ENCODE measurements around the gene CNTN3.

The CNTN3 gene

DNA sequence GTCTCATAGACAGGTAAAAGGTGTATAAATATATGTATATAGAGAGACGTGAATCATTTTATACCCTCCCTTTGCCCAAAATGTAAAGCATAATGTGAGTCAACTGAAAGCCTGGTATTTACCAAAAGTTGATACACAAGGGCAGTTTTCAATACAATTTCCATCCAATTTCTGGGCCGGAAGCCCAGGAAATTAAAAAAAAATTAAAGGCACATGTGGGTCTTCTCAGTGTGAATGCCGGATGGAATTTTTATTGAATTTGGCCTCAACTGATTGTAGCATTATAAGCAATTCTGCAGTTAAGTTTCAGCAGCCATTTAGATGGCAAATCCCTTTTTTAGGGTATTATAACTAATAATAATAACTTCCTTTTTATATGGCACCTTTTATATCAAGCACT is 3.3 kb upstream of the CNTN3 start (continued):
- TF ChIP-seq ZNF488 (tag by site-specific recombination; IDR thresholded peaks at IDR 0.05) = no peak

GRCh38 chr3:74613521-74614106 is 845 bp downstream of the CNTN3 start:
- ChIA-PET CTCF (no interaction called here), POLR2A (no interaction called here)
- TF ChIP-seq ZNF837 (tag by site-specific recombination; IDR thresholded peaks at IDR 0.05) (no peak), ZNF146 (tag by site-specific recombination; IDR thresholded peaks at IDR 0.05) (no peak), ZFHX2 (tag by site-specific recombination; conservative IDR thresholded peaks at IDR 0.05) (no peak), HIC1 (tag by site-specific recombination; IDR thresholded peaks at IDR 0.05) (no peak), ZSCAN4 (tag by site-specific recombination; IDR thresholded peaks at IDR 0.05) (no peak), ZNF211 (tag by site-specific recombination; IDR thresholded peaks at IDR 0.05; ENCODE audit: low read depth) (no peak), KLF8 (tag by site-specific recombination; IDR thresholded peaks at IDR 0.05) (no peak), YY2 (tag by site-specific recombination; IDR thresholded peaks at IDR 0.05) (no peak), HOXD13 (CRISPR knock-in tag; IDR thresholded peaks at IDR 0.05; ENCODE audit: borderline replicate concordance) (no peak), CTCF (tag by site-specific recombination; IDR thresholded peaks at IDR 0.05) (no peak), KLF10 (tag by site-specific recombination; IDR thresholded peaks at IDR 0.05) (no peak)
- TF ChIP-seq, protein P1, sequence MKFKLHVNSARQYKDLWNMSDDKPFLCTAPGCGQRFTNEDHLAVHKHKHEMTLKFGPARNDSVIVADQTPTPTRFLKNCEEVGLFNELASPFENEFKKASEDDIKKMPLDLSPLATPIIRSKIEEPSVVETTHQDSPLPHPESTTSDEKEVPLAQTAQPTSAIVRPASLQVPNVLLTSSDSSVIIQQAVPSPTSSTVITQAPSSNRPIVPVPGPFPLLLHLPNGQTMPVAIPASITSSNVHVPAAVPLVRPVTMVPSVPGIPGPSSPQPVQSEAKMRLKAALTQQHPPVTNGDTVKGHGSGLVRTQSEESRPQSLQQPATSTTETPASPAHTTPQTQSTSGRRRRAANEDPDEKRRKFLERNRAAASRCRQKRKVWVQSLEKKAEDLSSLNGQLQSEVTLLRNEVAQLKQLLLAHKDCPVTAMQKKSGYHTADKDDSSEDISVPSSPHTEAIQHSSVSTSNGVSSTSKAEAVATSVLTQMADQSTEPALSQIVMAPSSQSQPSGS (tag by site-specific recombination; IDR thresholded peaks at IDR 0.05; ENCODE audit: low read depth) = no peak
- TF ChIP-seq, protein P2, sequence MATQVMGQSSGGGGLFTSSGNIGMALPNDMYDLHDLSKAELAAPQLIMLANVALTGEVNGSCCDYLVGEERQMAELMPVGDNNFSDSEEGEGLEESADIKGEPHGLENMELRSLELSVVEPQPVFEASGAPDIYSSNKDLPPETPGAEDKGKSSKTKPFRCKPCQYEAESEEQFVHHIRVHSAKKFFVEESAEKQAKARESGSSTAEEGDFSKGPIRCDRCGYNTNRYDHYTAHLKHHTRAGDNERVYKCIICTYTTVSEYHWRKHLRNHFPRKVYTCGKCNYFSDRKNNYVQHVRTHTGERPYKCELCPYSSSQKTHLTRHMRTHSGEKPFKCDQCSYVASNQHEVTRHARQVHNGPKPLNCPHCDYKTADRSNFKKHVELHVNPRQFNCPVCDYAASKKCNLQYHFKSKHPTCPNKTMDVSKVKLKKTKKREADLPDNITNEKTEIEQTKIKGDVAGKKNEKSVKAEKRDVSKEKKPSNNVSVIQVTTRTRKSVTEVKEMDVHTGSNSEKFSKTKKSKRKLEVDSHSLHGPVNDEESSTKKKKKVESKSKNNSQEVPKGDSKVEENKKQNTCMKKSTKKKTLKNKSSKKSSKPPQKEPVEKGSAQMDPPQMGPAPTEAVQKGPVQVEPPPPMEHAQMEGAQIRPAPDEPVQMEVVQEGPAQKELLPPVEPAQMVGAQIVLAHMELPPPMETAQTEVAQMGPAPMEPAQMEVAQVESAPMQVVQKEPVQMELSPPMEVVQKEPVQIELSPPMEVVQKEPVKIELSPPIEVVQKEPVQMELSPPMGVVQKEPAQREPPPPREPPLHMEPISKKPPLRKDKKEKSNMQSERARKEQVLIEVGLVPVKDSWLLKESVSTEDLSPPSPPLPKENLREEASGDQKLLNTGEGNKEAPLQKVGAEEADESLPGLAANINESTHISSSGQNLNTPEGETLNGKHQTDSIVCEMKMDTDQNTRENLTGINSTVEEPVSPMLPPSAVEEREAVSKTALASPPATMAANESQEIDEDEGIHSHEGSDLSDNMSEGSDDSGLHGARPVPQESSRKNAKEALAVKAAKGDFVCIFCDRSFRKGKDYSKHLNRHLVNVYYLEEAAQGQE (tag by site-specific recombination; IDR thresholded peaks at IDR 0.05) = no peak
- TF ChIP-seq, protein P3, sequence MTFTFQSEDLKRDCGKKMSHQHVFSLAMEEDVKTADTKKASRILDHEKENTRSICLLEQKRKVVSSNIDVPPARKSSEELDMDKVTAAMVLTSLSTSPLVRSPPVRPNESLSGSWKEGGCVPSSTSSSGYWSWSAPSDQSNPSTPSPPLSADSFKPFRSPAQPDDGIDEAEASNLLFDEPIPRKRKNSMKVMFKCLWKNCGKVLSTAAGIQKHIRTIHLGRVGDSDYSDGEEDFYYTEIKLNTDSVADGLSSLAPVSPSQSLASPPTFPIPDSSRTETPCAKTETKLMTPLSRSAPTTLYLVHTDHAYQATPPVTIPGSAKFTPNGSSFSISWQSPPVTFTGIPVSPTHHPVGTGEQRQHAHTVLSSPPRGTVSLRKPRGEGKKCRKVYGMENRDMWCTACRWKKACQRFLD (tag by site-specific recombination; IDR thresholded peaks at IDR 0.05) = no peak
- TF ChIP-seq, protein P4, sequence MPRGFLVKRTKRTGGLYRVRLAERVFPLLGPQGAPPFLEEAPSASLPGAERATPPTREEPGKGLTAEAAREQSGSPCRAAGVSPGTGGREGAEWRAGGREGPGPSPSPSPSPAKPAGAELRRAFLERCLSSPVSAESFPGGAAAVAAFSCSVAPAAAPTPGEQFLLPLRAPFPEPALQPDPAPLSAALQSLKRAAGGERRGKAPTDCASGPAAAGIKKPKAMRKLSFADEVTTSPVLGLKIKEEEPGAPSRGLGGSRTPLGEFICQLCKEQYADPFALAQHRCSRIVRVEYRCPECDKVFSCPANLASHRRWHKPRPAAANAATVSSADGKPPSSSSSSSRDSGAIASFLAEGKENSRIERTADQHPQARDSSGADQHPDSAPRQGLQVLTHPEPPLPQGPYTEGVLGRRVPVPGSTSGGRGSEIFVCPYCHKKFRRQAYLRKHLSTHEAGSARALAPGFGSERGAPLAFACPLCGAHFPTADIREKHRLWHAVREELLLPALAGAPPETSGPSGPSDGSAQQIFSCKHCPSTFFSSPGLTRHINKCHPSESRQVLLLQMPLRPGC (tag by site-specific recombination; IDR thresholded peaks at IDR 0.05) = no peak
- peak overlapping the region; percentile 40 for H3K4me3 ChIP-seq (ENCODE audit: low read depth, low read length)
- no peaks in the 10 kb centered on the region for H3K9me3 ChIP-seq (ENCODE audit: control insufficient read depth, insufficient read depth, low read depth, low read length)
- H3K36me3 ChIP-seq (ENCODE audit: control insufficient read depth in 2 of 2, insufficient read depth in 1 of 2, low read length in 2 of 2) = no peaks in the 10 kb centered on the region
- no peaks in the 10 kb centered on the region for H3K4me1 ChIP-seq (ENCODE audit: control insufficient read depth, insufficient read depth, low read length)
- no peak overlapping the region for H3K27ac ChIP-seq (ENCODE audit: extremely low read depth, low read depth, low read length)
